ENCODE data around the gene HCST.

HCST gene

DNA sequence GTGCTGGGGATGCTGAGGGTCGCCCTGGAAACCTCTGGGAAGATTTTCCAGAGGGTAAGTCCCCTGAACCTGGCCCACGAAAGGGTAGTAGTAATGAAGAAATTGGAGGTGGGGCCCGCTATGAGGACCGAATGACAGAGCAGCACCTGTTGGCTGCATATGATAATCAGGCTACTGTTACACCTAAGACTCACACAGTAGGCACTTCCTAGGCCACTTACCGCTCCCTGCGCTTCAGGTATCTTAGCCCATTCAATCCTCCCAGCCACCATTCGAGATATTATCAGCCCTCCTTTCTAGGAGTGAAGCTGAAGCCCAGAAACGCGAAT lies 29.5 kb downstream of the HCST start (continued):
- peak; percentile 54; the same call in 1 of the 2 replicates for TF ChIP-seq ZFP37 (tag by site-specific recombination; IDR thresholded peaks at IDR 0.05)
- peak; percentile 19; the same call in 1 of the 2 replicates for TF ChIP-seq KLF7 (tag by site-specific recombination; IDR thresholded peaks at IDR 0.05; ENCODE audit: borderline replicate concordance)
- TF ChIP-seq, protein P1, sequence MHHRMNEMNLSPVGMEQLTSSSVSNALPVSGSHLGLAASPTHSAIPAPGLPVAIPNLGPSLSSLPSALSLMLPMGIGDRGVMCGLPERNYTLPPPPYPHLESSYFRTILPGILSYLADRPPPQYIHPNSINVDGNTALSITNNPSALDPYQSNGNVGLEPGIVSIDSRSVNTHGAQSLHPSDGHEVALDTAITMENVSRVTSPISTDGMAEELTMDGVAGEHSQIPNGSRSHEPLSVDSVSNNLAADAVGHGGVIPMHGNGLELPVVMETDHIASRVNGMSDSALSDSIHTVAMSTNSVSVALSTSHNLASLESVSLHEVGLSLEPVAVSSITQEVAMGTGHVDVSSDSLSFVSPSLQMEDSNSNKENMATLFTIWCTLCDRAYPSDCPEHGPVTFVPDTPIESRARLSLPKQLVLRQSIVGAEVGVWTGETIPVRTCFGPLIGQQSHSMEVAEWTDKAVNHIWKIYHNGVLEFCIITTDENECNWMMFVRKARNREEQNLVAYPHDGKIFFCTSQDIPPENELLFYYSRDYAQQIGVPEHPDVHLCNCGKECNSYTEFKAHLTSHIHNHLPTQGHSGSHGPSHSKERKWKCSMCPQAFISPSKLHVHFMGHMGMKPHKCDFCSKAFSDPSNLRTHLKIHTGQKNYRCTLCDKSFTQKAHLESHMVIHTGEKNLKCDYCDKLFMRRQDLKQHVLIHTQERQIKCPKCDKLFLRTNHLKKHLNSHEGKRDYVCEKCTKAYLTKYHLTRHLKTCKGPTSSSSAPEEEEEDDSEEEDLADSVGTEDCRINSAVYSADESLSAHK (tag by site-specific recombination; IDR thresholded peaks at IDR 0.05): peak; percentile 68
- TF ChIP-seq ZNF132 (tag by site-specific recombination; IDR thresholded peaks at IDR 0.05; ENCODE audit: borderline replicate concordance): no peak
- TF ChIP-seq ZSCAN30 (tag by site-specific recombination; IDR thresholded peaks at IDR 0.05): peak; percentile 53; the same call in 1 of the 2 replicates
- TF ChIP-seq, protein P2, sequence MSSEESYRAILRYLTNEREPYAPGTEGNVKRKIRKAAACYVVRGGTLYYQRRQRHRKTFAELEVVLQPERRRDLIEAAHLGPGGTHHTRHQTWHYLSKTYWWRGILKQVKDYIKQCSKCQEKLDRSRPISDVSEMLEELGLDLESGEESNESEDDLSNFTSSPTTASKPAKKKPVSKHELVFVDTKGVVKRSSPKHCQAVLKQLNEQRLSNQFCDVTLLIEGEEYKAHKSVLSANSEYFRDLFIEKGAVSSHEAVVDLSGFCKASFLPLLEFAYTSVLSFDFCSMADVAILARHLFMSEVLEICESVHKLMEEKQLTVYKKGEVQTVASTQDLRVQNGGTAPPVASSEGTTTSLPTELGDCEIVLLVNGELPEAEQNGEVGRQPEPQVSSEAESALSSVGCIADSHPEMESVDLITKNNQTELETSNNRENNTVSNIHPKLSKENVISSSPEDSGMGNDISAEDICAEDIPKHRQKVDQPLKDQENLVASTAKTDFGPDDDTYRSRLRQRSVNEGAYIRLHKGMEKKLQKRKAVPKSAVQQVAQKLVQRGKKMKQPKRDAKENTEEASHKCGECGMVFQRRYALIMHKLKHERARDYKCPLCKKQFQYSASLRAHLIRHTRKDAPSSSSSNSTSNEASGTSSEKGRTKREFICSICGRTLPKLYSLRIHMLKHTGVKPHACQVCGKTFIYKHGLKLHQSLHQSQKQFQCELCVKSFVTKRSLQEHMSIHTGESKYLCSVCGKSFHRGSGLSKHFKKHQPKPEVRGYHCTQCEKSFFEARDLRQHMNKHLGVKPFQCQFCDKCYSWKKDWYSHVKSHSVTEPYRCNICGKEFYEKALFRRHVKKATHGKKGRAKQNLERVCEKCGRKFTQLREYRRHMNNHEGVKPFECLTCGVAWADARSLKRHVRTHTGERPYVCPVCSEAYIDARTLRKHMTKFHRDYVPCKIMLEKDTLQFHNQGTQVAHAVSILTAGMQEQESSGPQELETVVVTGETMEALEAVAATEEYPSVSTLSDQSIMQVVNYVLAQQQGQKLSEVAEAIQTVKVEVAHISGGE (tag by site-specific recombination; conservative IDR thresholded peaks at IDR 0.05; ENCODE audit: low read depth): peak; percentile 8; the same call in 1 of the 2 replicates
- no peak for TF ChIP-seq GLIS1 (tag by site-specific recombination; IDR thresholded peaks at IDR 0.05)
- TF ChIP-seq, protein P3, sequence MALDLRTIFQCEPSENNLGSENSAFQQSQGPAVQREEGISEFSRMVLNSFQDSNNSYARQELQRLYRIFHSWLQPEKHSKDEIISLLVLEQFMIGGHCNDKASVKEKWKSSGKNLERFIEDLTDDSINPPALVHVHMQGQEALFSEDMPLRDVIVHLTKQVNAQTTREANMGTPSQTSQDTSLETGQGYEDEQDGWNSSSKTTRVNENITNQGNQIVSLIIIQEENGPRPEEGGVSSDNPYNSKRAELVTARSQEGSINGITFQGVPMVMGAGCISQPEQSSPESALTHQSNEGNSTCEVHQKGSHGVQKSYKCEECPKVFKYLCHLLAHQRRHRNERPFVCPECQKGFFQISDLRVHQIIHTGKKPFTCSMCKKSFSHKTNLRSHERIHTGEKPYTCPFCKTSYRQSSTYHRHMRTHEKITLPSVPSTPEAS (tag by site-specific recombination; IDR thresholded peaks at IDR 0.05): 0 out of 2 replicates have a peak, but pooled peaks have one; percentile 16
- 0 out of 2 replicates have a peak, but pooled peaks have one; percentile 27 for TF ChIP-seq IKZF3 (tag by site-specific recombination; IDR thresholded peaks at IDR 0.05)

DNA sequence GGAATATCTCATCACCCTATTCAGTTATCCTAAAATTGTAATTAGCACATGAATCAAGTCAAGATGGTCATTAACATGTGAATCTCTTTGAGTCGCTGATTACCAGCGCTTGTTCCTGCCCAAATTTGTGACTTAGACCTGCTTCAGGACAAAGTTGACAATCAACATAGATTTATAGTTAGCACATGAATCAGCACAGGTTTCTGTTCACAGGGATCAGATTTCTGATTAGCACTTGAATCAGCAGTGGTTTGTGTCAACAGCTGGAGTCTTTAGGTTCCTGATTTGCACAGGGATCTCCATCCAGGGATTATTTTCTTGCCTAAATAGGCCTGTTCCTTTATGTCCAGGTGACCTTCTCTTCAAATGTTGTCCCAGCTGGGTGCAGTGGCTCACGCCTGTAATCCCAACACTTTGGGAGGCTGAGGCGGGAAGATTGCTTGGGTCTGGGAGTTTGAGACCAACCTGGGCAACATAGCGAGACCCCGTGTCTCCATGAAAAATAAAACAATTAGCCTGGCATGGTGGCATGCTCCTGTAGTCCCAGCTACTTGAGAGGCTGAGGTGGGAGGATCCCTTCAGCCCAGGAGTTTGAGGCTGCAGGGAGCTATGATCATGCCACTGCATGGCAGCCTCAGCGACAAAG lies 30.1 kb downstream of the HCST start:
- no peak overlapping the region for H3K4me3 ChIP-seq (ENCODE audit: low read depth, low read length)
- H3K4me1 ChIP-seq (ENCODE audit: control insufficient read depth, insufficient read depth, low read length): peaks cover 20% of the 10 kb centered on the region
- ChIA-PET CTCF (interaction anchor here (0.6 to 8.0 kb wide), 29 partner anchors 9 to 1180 kb away, joined by 3 to 185 read pairs (median 4); partner anchors contain the start of genes APLP1, CAPNS1, LIN37 and ZNF146), POLR2A (interaction anchor here (2.0 kb wide), 1 partner anchor 192 kb away, joined by 21 read pairs; no protein-coding TSS in a partner anchor)
- no peak overlapping the region for H3K27ac ChIP-seq (ENCODE audit: extremely low read depth, low read depth, low read length)
- H3K9me3 ChIP-seq (ENCODE audit: control insufficient read depth, insufficient read depth, low read depth, low read length): no peaks in the 10 kb centered on the region; the same call in 1 of the 2 replicates
- H3K36me3 ChIP-seq (ENCODE audit: control insufficient read depth in 2 of 2, insufficient read depth in 1 of 2, low read length in 2 of 2): no peaks in the 10 kb centered on the region; a peak in 1 of 3 replicates
- TF ChIP-seq, protein P4, sequence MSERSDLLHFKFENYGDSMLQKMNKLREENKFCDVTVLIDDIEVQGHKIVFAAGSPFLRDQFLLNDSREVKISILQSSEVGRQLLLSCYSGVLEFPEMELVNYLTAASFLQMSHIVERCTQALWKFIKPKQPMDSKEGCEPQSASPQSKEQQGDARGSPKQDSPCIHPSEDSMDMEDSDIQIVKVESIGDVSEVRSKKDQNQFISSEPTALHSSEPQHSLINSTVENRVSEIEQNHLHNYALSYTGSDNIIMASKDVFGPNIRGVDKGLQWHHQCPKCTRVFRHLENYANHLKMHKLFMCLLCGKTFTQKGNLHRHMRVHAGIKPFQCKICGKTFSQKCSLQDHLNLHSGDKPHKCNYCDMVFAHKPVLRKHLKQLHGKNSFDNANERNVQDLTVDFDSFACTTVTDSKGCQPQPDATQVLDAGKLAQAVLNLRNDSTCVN (tag by site-specific recombination; optimal IDR thresholded peaks at IDR 0.05): no peak
- TF ChIP-seq ZNF561 (tag by site-specific recombination; IDR thresholded peaks at IDR 0.05; ENCODE audit: borderline replicate concordance) (no peak), ZNF677 (tag by site-specific recombination; IDR thresholded peaks at IDR 0.05) (no peak), ZNF266 (tag by site-specific recombination; IDR thresholded peaks at IDR 0.05; ENCODE audit: low read depth) (no peak), ZNF121 (tag by site-specific recombination; IDR thresholded peaks at IDR 0.05) (0 out of 2 replicates have a peak, but pooled peaks have one; percentile 28), ZNF404 (tag by site-specific recombination; IDR thresholded peaks at IDR 0.05) (no peak), ZNF426 (tag by site-specific recombination; IDR thresholded peaks at IDR 0.05) (no peak), YY1 (tag by site-specific recombination; IDR thresholded peaks at IDR 0.05) (no peak), ZNF777 (tag by site-specific recombination; IDR thresholded peaks at IDR 0.05; ENCODE audit: borderline replicate concordance) (no peak), ZNF571 (tag by site-specific recombination; IDR thresholded peaks at IDR 0.05) (no peak), ZSCAN23 (tag by site-specific recombination; IDR thresholded peaks at IDR 0.05) (peak; percentile 86; the same call in 1 of the 2 replicates)
- TF ChIP-seq, protein P5, sequence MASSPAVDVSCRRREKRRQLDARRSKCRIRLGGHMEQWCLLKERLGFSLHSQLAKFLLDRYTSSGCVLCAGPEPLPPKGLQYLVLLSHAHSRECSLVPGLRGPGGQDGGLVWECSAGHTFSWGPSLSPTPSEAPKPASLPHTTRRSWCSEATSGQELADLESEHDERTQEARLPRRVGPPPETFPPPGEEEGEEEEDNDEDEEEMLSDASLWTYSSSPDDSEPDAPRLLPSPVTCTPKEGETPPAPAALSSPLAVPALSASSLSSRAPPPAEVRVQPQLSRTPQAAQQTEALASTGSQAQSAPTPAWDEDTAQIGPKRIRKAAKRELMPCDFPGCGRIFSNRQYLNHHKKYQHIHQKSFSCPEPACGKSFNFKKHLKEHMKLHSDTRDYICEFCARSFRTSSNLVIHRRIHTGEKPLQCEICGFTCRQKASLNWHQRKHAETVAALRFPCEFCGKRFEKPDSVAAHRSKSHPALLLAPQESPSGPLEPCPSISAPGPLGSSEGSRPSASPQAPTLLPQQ (tag by site-specific recombination; IDR thresholded peaks at IDR 0.05): no peak
- TF ChIP-seq, protein P6, sequence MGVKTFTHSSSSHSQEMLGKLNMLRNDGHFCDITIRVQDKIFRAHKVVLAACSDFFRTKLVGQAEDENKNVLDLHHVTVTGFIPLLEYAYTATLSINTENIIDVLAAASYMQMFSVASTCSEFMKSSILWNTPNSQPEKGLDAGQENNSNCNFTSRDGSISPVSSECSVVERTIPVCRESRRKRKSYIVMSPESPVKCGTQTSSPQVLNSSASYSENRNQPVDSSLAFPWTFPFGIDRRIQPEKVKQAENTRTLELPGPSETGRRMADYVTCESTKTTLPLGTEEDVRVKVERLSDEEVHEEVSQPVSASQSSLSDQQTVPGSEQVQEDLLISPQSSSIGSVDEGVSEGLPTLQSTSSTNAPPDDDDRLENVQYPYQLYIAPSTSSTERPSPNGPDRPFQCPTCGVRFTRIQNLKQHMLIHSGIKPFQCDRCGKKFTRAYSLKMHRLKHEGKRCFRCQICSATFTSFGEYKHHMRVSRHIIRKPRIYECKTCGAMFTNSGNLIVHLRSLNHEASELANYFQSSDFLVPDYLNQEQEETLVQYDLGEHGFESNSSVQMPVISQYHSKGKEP (tag by site-specific recombination; IDR thresholded peaks at IDR 0.05): no peak

All from HEK293 (cell line).